ENCODE results near the gene ZKSCAN4. TPM values are rescaled to one million over a fixed set of nuclear protein-coding genes. Genes with fewer than 3 reads are reported as not detected.

Gene ZKSCAN4
- total and polyA plus RNA-seq, 10 of the 15 experiments (the other 5 are each of a cell fraction or from before 2014, with no cell fraction given) = 3.0 to 6.5 (median 5.0) TPM

GRCh38 chr6:28264834-28265401 is 12.8 kb upstream of the ZKSCAN4 start:
- TF ChIP-seq ZNF207 (IDR thresholded peaks at IDR 0.05; ENCODE audit: borderline replicate concordance) = no peak
- TF ChIP-seq EED (IDR thresholded peaks at IDR 0.05; ENCODE audit: low read depth) = no peak
- TF ChIP-seq CREB1 (IDR thresholded peaks at IDR 0.05; ENCODE audit: low read depth) = no peak
- no peak for TF ChIP-seq IRF5 (IDR thresholded peaks at IDR 0.05; ENCODE audit: borderline replicate concordance)
- TF ChIP-seq SPI1 (IDR thresholded peaks at IDR 0.05; ENCODE audit: borderline replicate concordance, insufficient read depth, low read depth, low read length) = no peak
- no peak for TF ChIP-seq CHD2 (IDR thresholded peaks at IDR 0.05; ENCODE audit: borderline replicate concordance, low read depth, low read length)
- TF ChIP-seq LARP7 (IDR thresholded peaks at IDR 0.05) = no peak
- TF ChIP-seq EP300 (IDR thresholded peaks at IDR 0.05; ENCODE audit: borderline replicate concordance in 1 of 2, control insufficient read depth in 1 of 2, low read depth in 2 of 2, low read length in 2 of 2) = no peak
- no peak for TF ChIP-seq HDAC6 (IDR thresholded peaks at IDR 0.05; ENCODE audit: unreplicated experiment)
- no peak for TF ChIP-seq ZNF24 (IDR thresholded peaks at IDR 0.05)
- FAIRE-seq (no peak), DNase-seq (ENCODE audit: low read depth, low spot score) (no peak), ATAC-seq (no peak)
- intact Hi-C loops (cut with micrococcal nuclease; ENCODE audit: unreplicated experiment) = loop anchor here (5.0 kb wide), 2 partner anchors 72 to 92 kb away; partner anchors contain the start of gene ZSCAN31
- 72% methylated on average over 4 of the region's 4 CpGs for WGBS (ENCODE audit: insufficient coverage, insufficient replicate concordance, low lambda C conversion rate, missing lambda C conversion rate)
- Histone ChIP-seq H3K36me3 (ENCODE audit: control insufficient read depth in 2 of 2, insufficient read depth in 2 of 2, low read length in 1 of 2) (no peaks in the 10 kb centered on the region), H2AFZ (ENCODE audit: control insufficient read depth, low read depth, low read length) (no peak overlapping the region), H3K9me3 (replicated peaks; ENCODE audit: control insufficient read depth, insufficient read depth, low read length) (no peaks in the 10 kb centered on the region; the same call in 2 of the 3 replicates), H3K4me3 (no peak overlapping the region), H3K27me3 (replicated peaks in 1 of 2; ENCODE audit: control insufficient read depth in 2 of 2, insufficient read depth in 2 of 2, low read length in 1 of 2) (no peaks in the 10 kb centered on the region), H3K27ac (ENCODE audit: control insufficient read depth, insufficient read depth) (no peak overlapping the region), H3K4me1 (ENCODE audit: control insufficient read depth, insufficient read depth, low read length) (no peaks in the 10 kb centered on the region), H3K79me2 (ENCODE audit: control insufficient read depth, insufficient read depth, low read length) (peaks cover 11% of the 10 kb centered on the region), H4K20me1 (ENCODE audit: control insufficient read depth, insufficient read depth) (no peaks in the 10 kb centered on the region), H3K9ac (ENCODE audit: control insufficient read depth, insufficient read depth, low read length) (no peak overlapping the region), H3K4me2 (ENCODE audit: control insufficient read depth, insufficient read depth) (no peak overlapping the region)
- ChIA-PET RAD21 (ENCODE audit: unreplicated experiment) (no interaction called here), SMC1A (ENCODE audit: uncharacterized antibody, unreplicated experiment) (interaction anchor here (1.1 to 4.0 kb wide), 6 partner anchors 11 to 86 kb away, joined by 3 to 30 read pairs (median 7); partner anchors contain the start of genes PGBD1, ZKSCAN3 and ZKSCAN4), POLR2A (interaction anchor here (1.6 kb wide), 1 partner anchor 71 kb away, joined by 5 read pairs; the partner anchor contains the start of gene ZSCAN31), CTCF (interaction anchor here (0.9 kb wide), 1 partner anchor 9 kb away, joined by 3 read pairs; no protein-coding TSS in a partner anchor)
- in situ Hi-C loops (cut with MboI) = no loop called here
- no TSS peak for BruUV-seq (replicated peaks)

Data from GM12878 (cell line).